HK-2 (cell line): ENCODE data around the gene FAT4.

ENCODE experiments used
- DNase-seq: peaks from one replicate; pipeline ENCODE4 v3.0.0-alpha.2; 2018; ENCODE audit not compliant: unreplicated experiment

FAT4 gene

DNA sequence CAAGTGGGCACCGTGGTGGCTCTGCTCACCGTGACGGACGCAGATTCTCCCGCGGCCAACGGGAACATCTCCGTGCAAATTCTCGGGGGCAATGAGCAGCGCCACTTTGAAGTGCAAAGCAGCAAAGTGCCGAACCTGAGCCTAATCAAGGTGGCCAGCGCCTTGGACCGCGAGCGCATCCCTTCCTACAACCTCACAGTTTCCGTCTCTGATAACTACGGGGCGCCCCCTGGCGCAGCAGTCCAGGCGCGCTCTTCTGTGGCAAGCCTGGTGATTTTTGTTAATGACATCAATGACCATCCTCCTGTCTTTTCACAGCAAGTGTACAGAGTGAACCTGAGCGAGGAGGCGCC is 2.7 kb downstream of the FAT4 start:
- DNase-seq, result no peak

DNA sequence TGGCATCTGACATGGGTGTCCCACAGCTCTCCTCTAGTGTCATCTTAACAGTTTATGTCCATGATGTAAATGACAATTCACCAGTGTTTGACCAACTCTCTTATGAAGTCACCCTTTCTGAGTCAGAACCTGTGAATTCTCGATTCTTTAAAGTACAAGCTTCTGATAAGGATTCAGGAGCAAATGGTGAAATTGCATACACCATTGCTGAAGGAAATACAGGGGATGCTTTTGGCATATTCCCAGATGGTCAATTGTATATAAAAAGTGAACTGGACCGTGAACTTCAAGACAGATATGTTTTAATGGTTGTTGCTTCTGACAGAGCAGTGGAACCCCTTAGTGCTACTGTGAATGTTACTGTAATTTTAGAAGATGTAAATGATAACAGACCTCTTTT is 4.6 kb downstream of the FAT4 start:
- no peak for DNase-seq

DNA sequence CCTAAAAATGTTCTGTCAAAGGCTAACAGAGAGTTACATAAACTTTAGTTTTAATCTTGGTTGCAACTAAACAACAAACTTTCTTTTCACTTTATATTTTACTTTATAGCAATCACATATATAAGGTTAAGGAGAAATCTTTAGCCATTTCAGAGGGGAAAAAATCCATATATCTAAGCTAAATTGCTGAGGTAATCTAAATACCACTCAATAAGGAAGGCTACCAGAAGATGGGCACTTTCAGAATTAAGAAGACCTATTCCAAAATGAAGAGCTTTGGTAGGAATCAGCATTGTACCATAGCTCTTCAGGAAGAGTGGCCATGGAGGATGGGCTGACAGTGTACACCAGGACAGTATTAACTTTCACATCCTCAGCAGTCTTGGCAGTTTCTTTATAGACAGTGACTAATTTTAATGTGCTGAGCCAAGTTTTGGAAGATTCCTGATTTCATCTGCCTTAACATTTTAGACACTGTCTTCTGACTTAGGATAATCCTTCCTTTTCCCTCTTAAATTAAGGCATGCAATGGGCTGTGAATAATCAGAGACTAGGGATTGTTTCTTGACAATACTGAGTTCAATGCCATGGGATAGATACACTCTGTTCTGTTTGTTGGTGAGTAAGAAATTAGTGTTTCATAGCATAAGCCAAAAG is 7.1 kb downstream of the FAT4 start:
- no peak for DNase-seq

DNA sequence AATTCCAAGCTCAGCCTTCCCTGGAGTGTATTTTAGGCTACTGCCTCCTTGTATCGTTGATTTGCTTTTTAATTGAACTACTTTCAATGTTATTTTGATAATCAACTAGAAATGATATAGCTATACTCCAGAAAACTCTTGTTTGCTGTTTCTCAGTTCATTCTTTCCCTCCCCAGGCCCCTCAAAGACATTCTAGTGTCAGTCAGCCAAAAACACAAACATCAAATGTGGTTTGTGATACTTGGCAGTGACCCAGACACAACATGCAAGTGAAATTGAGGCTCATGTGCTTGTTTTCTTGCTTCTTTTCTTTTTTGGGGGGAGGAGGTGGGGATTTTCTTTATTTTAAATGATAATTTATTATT is 7.6 kb downstream of the FAT4 start:
- DNase-seq, result no peak

DNA sequence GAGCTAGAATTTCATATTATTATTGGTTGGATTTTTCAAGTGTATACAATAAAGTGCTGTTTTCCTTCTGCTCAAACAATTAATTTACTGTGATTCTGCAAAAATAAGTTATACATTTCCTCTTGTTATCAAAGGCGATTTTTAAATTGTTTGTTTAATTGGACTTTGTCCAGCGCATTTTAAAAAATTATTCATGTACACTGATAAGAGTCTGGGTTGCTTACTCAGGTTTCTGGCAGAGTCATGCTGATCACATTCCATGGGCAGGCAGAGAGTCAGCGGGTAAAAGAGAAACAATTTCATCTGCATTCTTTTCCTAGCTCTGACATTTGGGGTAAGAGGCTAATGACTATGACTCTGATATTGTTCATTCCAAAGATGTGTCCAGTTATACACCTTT is 8.9 kb downstream of the FAT4 start:
- DNase-seq, result peak; percentile 14

DNA sequence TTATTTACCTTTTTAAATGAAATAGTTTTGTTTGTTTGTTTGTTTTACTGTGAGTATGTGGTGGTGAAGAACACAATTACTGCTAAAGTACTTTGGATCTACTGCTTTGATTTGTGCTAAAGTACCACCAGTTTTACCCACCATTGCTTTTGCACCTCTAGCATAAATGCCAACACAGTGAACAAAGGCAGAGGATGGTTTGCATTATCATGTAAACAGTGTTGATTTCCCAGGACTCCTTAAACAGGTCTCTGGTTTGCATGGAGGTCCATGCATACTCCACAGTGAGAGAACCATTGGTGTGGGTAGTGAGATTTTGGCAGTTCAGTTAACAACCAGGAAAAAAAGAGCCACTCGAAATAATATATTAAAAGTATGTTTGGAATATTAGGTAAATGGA is 11.0 kb downstream of the FAT4 start:
- DNase-seq, result no peak

DNA sequence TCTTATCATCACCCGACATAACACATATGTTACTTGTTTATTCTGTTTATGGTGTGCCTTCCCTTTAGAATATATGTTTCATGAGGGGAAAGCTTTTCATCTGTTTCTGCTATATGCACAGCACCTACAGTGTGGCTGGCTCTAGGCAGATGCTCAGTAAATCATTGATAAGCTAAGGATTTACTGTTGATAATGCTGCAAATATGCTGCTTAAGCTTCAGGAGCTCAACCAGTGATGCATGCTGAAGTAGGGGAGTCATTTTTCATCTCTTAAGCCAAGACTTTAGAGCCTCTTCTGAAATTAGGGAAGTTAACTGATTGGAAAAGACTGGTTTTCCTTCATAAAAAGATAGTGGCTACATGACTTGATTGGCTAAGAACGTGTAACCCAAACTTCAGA is 16.4 kb downstream of the FAT4 start:
- no peak for DNase-seq

DNA sequence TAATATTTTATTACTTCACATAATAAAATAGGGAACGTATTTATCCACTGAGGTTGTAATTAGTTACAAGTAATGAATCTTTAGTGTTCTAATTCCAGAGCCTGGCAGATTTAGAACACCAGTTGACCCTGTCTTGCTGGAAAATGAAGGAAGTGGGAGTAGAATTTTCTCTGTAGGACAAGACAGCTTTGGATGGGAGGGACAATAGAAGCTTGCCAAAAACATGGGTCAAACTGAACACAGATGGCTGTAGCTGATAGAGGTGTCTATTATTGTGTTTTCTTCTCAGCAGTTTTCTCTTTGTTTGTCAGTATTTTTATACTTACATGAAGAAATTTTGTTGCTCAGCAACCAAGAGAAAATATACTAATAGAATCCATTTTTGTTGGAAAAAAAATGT is 20.2 kb downstream of the FAT4 start:
- no peak for DNase-seq

DNA sequence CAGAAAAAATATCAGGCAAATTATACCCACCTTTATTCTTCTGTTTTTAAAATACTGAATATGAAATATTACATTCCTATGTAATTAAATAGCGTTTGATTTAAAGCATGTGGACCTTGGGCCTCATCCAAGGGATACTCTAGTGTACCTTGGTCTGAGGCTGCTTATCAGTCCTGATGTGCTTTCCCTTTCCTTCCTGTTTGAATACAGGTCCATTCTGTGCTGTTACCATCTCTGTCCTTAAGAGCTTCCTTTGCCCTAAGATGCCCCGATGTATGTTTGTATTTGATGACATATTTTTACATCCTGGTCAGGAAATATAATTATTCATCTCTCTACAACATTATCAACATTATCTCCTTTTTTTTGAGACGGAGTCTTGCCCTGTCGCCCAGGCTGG is 24.1 kb downstream of the FAT4 start:
- DNase-seq, result no peak

DNA sequence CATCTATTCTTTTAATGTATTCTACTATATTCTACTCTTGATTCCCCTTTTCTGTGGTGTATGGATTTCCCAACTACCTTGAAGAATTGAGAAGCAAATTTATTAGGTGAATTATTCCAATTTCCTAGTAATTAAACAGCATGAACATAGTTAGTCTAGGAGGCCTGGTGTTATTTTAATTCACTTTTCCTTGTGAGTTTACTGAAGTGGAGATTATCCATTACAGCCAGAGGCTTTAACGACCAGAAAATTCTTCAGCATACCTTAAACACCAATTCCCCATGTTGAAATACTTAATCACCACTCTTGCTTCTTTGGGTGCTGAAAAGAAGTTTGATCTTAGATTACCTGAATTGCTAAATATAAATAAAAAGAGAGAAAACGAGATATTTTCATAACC is 29.4 kb downstream of the FAT4 start:
- no peak for DNase-seq

DNA sequence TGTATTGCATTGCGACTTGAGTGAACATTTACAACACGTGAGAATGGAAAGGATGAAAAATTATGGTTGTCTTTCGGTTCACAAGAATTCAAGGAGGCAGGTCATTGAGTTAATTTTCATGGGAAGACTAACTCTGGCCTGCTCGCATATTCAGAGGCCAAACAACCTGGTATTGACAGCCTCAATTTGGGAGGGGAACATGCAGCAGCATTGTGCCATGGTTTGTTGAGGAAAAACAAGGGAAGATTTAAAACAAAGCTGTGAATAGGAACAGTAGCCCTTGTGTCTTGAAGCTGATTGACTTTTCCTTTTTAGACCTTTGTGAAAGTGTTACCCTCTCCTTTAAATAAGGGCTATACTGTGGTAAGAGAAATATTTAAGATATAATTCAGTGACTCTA is 31.9 kb downstream of the FAT4 start:
- DNase-seq, result no peak

DNA sequence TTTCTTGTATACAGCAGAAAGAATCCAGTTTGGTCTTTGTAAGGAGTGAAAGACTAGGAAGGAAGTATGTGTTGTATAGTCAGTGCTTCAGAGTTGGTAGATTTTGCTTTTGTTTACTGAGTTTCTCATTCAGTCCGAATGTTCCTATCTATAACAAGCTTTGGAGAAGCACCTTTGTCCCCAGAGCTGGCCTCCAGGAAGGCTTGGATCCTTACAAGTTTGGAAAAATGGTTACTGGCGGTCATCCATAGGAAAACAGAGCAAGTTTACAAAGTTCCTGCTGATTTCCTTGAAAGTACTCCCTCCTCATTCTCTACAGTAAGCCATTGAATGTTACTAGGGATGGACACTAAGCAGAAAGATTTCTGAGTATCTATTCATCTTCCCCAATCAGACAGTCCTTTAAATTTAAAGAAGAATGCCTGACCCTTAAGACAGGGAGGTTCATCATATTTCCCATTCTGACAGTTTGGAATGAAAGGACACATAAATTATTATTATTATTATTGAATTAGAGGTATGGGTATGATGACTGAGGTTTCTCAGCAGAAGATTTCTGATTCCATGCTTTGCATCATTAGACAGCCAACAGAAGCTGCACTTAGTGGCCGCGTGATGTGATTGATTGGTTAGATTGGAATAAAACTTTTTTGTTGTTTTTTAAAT is 35.8 kb downstream of the FAT4 start:
- no peak for DNase-seq

DNA sequence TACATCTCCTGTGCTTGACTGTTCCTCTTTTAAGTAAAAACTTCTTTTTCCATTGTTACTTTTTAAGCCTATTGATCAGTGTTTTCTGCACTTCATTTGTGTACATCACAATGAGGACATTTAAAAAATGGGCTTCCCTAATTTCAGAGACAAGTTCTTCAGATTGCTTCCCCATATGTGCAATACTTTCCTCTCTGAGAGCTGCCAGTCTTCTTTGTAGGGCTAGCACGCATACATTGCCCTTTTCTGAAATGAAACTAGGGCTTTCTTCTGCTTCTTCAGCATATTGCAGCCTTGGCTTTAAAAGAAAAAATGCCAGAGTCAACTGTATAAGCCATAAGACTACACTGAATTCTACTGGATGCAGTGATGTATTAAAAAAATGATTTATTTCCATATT is 37.8 kb downstream of the FAT4 start:
- DNase-seq, result no peak

DNA sequence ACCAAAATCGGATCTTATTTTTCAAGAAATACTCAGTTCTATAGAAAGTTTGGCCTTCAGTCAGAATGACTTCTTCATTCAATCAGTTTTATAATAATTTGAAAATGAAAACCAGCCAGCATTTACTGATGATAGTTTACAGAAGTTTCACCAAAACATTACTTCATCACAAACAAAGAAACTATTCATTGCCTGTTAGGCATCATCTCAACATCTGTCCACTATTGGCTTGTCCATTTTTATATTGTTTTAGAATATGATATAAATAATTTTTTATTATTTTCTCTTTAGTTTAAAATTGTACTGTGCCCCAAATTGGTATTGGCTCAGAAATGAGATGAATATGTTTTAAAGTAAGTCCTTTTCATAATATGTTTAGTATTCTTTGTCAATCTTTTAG is 38.4 kb downstream of the FAT4 start:
- no peak for DNase-seq

DNA sequence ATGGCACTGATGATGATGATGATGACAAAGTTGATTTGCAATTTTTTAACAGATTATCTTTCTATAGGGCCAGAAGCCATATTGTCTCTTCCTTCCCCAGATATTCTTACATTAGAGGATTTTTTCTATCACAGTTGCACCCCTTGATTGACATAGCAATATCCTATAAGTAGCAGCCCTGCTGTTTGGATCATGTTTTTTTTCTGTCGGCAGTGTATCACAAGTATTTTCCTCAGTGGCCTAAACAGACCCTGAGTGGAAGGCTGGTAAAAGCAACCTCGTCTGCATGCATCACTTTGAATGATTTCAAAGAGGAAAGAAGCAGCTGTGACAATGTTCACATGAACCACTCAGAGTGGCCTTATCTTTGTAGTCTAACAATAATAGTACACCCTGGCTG is 41.0 kb downstream of the FAT4 start:
- no peak for DNase-seq

DNA sequence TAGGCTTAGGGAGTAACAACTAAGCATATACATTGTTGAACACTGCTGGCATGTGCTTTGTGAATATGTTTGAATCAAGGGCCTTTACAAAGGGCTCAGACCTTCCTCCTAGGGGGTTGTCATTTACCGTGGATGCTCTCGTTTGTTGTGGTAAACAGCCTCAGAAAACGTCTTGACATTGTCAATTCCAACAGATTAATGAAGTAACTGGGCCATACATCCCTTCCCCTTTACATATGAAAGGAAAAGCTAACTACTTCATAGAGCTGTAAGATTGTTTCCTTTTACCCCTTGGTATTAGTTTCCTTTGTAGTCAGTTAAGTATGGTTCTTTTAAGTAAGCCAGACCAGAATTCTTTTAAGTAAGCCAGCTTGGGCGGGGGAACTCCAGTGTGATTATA is 42.9 kb downstream of the FAT4 start:
- DNase-seq, result no peak

DNA sequence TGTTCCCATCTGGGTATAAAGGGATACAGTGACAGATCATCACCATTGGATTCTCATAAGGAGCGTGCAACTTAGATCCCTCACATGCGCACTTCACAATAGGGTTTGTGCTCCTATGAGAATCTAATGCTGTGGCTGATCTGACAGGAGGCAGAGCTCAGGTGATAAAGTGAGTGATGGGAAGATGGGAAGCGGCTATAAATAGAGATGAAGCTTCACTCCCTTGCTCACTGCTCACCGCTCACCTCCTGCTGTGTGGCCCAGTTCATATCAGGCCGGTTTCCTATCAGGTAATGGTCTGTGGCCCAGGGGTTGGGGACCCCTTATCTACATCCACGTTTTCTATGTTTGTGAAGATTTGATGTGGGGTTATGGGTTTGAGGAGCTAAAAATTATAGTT is 43.7 kb downstream of the FAT4 start:
- no peak for DNase-seq

DNA sequence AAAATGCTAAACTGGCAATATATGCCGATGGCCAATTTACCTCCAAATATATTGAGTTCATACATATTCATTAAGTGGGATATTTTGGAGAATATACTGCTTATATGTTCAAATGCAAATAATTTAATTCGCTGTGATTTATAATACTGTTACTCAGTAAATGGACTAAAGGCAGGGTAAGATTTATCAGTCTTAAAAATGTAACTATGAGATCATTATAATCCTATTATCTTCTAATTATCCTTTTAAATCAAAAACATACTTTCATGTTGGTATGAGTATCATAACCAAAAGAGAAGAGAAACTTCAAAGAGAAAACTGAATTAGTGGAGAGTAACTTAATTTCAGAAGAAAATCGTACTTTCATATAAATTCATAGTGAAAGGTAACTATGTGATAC is 44.6 kb downstream of the FAT4 start:
- DNase-seq, result no peak

DNA sequence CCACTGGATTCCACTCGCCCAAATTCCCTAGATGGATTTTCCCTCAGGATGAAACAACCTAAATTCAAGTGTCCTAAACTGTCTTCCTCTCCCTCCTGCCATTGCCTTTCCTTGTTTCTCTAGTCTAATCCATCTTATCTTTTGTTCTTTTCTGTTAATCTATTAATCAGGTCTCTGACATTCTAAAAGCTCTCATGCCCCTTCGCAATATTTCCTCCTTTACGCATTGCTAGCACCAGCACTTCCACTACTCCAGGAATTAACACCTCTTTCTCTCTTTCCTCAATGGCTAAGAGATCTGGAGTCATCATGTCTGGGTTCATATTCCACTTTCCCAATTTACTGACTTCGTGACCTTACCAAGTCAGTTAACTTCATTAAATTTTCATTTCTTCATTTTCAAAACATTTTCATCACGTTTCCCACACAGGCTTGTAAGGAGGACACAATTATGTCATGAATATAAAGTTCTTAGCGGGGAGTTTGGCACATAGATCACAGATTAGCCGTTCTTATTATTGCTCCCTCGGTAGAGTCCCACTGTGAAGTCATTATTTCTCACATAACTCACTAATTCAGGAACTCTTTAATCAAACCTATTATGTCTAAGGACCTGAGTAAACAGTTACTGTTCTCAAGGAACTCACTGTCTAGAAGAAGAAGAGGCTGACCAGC is 45.3 kb downstream of the FAT4 start:
- no peak for DNase-seq

DNA sequence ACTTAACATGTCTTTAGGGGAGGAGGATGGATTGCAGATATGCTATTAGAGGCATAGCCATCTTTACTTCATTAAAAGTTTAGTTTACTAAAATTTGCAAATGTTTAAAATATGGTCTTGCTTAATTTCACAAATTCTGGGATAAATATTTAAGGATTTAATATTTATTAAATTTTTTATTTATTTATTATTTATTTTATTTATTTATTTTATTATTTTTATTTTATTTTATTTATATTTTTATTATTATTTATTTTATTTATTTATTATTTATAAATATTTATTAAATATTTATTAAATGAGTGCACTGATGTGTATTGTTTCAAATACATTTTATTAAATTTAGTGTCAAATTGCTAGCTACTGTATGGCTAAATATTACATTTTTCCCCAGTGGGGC is 46.0 kb downstream of the FAT4 start:
- DNase-seq, result no peak
